ENCODE measurements around the gene EPS15.

The EPS15 gene

GRCh38 chr1:51369171-51369570 lies 149.9 kb downstream of the EPS15 start:
- no peaks in the 10 kb centered on the region for H3K79me2 ChIP-seq (ENCODE audit: insufficient read depth, low read length)

GRCh38 chr1:51365774-51366173 lies 153.3 kb downstream of the EPS15 start:
- no peak overlapping the region for H2AFZ ChIP-seq (ENCODE audit: low read length)
- H3K4me2 ChIP-seq (ENCODE audit: low read length), result no peak overlapping the region
- H3K9me2 ChIP-seq (ENCODE audit: low read depth, low read length), result no peaks in the 10 kb centered on the region
- H3K9ac ChIP-seq (ENCODE audit: low read length), result no peak overlapping the region
- H3K27me3 ChIP-seq (ENCODE audit: insufficient read depth, low read length), result no peaks in the 10 kb centered on the region
- peaks cover 60% of the 10 kb centered on the region for H3K36me3 ChIP-seq (ENCODE audit: insufficient read depth, low read length)
- TF ChIP-seq CTCF (IDR thresholded peaks at IDR 0.05; ENCODE audit: low read length), result no peak
- TF ChIP-seq EZH2 (IDR thresholded peaks at IDR 0.05; ENCODE audit: borderline replicate concordance, low read length), result no peak
- no peaks in the 10 kb centered on the region for H4K20me1 ChIP-seq (ENCODE audit: insufficient read depth, low read length)
- H3K9me3 ChIP-seq (ENCODE audit: low read length), result no peaks in the 10 kb centered on the region
- H3K79me2 ChIP-seq (ENCODE audit: insufficient read depth, low read length), result no peaks in the 10 kb centered on the region
- H3K4me1 ChIP-seq (ENCODE audit: insufficient read depth, low read length, severe bottlenecking), result no peaks in the 10 kb centered on the region
- no peaks in the 10 kb centered on the region for H3F3A ChIP-seq (ENCODE audit: insufficient read depth, low read length)
- H3K4me3 ChIP-seq (ENCODE audit: low read depth, low read length, poor library complexity, severe bottlenecking), result no peak overlapping the region
- no peak overlapping the region for H3K27ac ChIP-seq (ENCODE audit: low read depth, low read length, poor library complexity, severe bottlenecking)

More at GRCh38 chr1:51369171-51369570, 149.9 kb downstream of the EPS15 start:
- no peak overlapping the region for H3K4me2 ChIP-seq (ENCODE audit: low read length)
- H3K9me2 ChIP-seq (ENCODE audit: low read depth, low read length), result no peaks in the 10 kb centered on the region
- TF ChIP-seq EZH2 (IDR thresholded peaks at IDR 0.05; ENCODE audit: borderline replicate concordance, low read length) (no peak), CTCF (IDR thresholded peaks at IDR 0.05; ENCODE audit: low read length) (no peak)
- H3K4me1 ChIP-seq (ENCODE audit: insufficient read depth, low read length, severe bottlenecking), result no peaks in the 10 kb centered on the region
- no peaks in the 10 kb centered on the region for H3K9me3 ChIP-seq (ENCODE audit: low read length)
- H3K27ac ChIP-seq (ENCODE audit: low read depth, low read length, poor library complexity, severe bottlenecking), result no peak overlapping the region
- no peaks in the 10 kb centered on the region for H4K20me1 ChIP-seq (ENCODE audit: insufficient read depth, low read length)
- no peak overlapping the region for H3K9ac ChIP-seq (ENCODE audit: low read length)
- H2AFZ ChIP-seq (ENCODE audit: low read length), result no peak overlapping the region
- no peak overlapping the region for H3K4me3 ChIP-seq (ENCODE audit: low read depth, low read length, poor library complexity, severe bottlenecking)
- H3K36me3 ChIP-seq (ENCODE audit: insufficient read depth, low read length), result peaks cover 53% of the 10 kb centered on the region
- H3K27me3 ChIP-seq (ENCODE audit: insufficient read depth, low read length), result no peaks in the 10 kb centered on the region
- no peaks in the 10 kb centered on the region for H3F3A ChIP-seq (ENCODE audit: insufficient read depth, low read length)

GRCh38 chr1:51359879-51360278 lies 159.2 kb downstream of the EPS15 start:
- H3K36me3 ChIP-seq (ENCODE audit: insufficient read depth, low read length), result peaks cover 71% of the 10 kb centered on the region
- no peaks in the 10 kb centered on the region for H3K27me3 ChIP-seq (ENCODE audit: insufficient read depth, low read length)
- H3K9me2 ChIP-seq (ENCODE audit: low read depth, low read length), result no peaks in the 10 kb centered on the region
- H3K27ac ChIP-seq (ENCODE audit: low read depth, low read length, poor library complexity, severe bottlenecking), result no peak overlapping the region
- H3K4me1 ChIP-seq (ENCODE audit: insufficient read depth, low read length, severe bottlenecking), result no peaks in the 10 kb centered on the region
- no peaks in the 10 kb centered on the region for H3K9me3 ChIP-seq (ENCODE audit: low read length)
- H2AFZ ChIP-seq (ENCODE audit: low read length), result no peak overlapping the region
- no peak overlapping the region for H3K4me2 ChIP-seq (ENCODE audit: low read length)
- no peak overlapping the region for H3K4me3 ChIP-seq (ENCODE audit: low read depth, low read length, poor library complexity, severe bottlenecking)
- H3K9ac ChIP-seq (ENCODE audit: low read length), result no peak overlapping the region
- no peaks in the 10 kb centered on the region for H4K20me1 ChIP-seq (ENCODE audit: insufficient read depth, low read length)
- TF ChIP-seq EZH2 (IDR thresholded peaks at IDR 0.05; ENCODE audit: borderline replicate concordance, low read length) (no peak), CTCF (IDR thresholded peaks at IDR 0.05; ENCODE audit: low read length) (no peak)
- H3K79me2 ChIP-seq (ENCODE audit: insufficient read depth, low read length), result no peaks in the 10 kb centered on the region
- H3F3A ChIP-seq (ENCODE audit: insufficient read depth, low read length), result no peaks in the 10 kb centered on the region
